GM18907 (cell line): ENCODE measurements around the gene ZNF669.
A peak's percentile ranks its signal among the peaks of the same experiment; 100 is the strongest.

Experiments used
- ATAC-seq: cut with Tn5 transposase; IDR thresholded peaks from one replicate; pipeline ENCODE4 v1.9.1; 2021; ENCODE audit warnings: mild to moderate bottlenecking, moderate library complexity; ENCODE audit not compliant: unreplicated experiment

Gene ZNF669

DNA sequence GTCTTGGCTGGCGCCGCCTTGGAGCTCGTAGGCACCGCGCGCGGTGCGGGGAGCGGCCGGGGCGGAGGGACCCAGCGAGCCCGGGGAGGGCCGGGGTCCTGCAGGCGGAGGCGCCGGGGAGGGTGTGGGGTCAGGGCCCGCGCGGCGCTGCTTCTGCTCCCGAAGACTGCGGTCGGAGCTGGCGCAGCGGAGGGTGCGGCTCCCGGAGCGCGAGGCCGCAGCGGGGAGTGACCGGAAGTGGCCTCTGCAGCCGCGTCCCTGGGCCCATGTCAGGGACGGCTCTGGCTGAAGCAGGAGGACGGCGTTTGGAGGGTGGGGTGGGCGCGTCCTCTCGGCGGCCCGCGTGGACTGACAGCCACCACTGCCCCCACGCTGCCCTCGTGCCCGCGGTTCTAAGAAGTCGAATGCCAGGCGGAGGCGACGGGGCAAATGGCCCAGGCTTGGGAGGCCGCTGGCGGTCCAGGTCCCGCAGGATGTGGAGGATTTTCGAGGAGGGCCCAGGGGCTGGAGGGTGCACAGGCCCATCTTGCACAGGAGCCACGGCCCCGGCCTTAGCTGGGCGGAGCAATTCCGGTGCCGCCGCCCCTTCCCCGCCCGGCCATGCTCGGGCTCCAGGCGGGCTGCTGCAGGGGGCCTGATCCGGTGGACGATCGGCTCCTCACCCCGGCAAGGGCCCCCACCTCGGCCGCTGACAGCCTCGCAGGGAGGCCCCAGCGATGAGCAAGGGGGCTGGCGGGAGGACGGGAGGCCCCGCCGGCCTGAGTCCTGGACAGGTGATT lies 7.7 kb upstream of the ZNF669 start:
- no peak for ATAC-seq

DNA sequence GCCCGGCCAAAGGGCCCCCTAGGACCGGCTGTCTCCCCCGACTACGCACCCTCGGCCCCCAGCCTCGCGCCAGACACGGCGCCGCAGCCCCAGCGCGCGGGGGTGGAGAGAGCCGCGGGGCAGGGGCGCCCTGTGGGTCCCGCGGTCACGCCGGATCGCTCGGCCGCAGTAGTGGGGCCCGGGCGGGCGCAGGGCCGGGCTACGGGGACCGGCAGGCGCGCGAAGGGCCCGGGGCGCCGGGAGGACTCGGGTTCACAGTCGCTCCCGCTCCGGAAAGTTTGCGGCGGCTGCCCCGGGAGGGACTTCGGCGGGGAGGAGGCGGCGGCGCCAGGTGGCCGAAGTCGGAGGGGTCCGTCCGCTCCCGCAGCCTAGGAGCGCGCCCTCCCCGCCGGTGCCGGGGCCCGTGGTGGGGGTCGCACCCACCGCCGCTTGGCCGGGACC lies 7.1 kb upstream of the ZNF669 start:
- ATAC-seq: no peak

DNA sequence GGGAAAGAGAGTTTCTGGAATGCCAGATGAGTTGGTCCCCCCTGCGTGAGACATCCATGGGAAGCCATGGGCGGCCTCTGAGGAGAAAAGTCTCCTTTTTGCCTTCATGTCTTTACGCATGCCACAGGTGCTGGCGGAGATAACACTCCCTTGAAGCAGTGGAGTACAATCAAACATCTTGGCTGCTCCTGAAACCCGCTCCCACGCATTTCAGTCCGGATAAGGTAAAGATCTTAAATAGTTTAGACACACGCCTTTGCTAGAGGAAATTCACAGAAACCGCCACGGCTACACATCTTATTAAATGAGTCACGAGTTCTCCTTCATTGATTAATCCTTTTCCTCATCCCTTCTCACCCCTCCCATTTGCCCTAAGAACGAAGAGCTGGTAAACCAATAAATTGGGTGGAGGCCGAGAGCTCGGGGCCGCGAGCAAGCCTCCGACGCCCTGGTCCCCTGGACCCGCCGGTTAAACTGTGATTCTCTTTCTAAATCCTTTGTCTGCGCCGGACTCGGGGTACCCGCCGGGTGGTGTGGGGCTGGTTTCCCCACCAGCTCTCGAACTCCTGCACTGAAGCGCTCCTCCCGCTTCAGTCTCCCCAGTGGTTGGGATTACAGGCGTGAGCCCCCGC lies 6.6 kb upstream of the ZNF669 start:
- ATAC-seq: no peak

DNA sequence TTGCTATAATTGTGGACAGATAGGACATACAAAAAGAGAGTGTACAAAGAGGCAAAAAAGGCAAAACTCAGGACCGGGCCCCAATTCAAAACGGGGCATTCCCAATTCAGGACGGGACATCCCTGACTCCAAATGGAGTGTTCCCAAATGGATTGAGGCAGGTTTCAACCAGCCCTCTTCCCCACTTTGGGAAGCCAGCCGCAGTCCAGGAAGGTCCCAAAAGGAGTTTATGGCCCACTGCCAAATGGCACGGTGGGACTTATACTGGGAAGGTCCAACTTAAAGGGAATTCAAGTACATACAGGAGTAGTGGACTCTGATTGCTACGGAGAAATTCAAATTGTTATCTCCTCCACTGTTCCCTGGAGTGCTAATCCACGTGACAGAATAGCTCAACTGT lies 3.5 kb upstream of the ZNF669 start:
- no peak for ATAC-seq

DNA sequence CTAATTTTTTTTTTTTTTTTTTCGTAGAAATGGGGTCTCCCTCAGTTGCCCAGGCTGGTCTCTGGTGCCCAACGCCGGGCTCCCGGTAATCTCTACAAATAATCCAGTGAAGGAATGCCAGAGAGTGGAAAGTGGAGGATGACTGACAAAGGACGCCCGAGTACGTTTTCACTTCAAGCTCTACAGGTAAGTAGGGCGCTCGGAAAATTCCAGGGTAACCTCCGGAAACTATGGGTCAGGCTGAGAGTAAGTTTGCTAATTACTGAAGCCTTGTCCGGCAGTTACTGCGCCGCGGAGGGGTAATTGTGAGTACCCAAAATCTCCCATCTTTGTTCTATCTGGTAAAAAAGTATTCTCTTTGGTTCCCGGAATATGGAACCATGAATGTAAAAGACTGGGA lies 1.8 kb upstream of the ZNF669 start:
- ATAC-seq: no peak

DNA sequence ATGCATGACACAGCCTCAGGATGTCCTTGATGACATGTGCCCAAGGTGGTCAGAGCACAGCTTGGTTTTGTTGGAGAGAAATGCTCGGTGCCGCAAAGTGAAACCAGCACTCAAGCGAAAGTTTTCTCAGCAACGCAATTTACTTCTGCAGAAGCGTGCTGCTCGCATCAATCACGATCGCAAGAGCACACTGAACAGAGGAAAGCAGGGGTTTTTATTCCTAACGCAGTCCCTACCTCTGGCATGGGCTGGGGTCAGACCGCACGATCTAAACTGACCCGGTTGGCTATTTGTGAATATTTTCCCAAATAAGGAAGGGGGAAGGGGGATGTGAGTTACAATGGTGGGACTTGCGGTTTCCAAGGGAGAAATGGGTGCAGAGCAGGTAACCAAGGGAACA lies 809 bp upstream of the ZNF669 start:
- ATAC-seq: no peak

DNA sequence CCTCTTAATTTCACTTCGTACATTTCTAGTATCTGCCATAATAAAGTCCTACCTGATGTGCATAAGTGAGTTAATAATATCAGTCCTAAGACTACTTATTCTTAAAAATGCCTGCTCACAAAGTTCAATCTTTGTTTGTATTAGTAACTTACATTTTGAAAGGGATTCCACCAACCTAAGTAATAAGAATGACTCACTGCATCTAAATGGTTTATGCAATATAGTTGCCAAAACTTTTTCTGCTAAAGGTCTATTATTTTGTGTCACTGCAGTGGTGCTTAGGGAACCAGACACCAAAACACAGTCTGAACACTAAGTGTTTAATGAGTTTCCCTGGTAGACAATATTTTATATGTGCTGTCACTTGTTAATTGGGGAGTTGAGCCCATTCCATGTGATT lies 1.8 kb downstream of the ZNF669 start:
- ATAC-seq: no peak

DNA sequence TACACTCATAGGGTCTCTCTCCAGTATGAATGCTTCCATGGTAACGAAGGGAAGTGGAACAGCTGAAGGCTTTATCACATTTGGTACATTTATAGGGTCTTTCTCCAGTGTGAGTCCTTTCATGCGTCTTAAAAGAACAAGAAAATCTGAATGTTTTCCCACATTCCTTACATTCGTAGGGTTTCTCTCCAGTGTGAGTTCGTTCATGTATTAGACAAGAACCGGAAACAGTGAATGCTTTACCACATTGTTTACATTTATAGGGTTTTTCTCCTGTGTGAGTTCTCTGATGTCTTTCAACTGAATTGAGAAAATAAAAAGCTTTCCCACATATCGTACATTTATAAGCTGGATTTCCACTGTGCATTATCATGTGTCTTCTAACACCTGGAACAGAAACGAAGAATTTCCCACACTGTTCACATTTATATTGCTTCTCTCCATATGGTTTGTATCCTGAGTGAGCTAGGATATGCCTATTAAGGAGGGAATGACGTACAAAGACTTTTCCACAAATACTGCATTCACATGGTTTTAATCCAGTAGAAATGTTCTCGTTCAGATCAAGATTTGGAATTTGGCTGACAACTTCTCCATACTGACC lies 3.4 kb downstream of the ZNF669 start:
- ATAC-seq: no peak

DNA sequence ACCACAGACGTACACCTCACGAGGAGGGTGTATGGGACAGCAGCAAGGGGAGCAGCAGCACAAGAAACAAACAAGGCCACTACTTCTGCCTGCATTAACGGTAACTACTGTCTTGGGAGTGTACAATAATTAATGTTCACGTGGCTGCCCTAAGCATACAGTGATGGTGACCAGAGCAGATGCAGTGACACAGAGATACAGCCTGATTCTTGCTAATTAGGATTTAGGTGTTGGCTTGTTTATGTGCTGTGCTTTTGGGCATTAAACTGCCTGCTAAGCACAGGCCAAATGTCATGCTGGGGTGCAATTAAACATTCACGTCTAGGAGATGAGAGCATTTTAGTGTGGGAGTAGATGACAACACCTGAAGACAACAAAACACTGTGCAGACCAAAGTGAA lies 7.2 kb downstream of the ZNF669 start:
- no peak for ATAC-seq

DNA sequence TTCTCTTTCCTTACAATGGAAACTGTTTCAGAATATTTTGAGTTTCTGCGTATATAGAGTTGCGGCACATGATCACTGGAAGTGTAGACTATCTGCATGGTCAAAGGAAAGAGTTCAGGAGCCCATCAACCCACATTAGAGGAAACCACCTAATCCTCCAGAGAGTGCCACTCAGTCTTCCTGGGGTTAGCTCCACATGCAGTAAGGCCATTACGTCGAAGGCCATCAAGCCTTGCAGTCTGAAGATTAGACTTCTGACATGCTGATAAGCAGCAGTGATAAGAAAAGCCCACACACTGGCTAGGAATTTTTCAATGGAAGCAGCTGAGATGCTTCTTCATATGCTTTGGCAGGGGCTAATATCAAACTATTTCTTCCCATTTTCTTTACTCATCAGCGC lies 7.6 kb downstream of the ZNF669 start:
- ATAC-seq: no peak

DNA sequence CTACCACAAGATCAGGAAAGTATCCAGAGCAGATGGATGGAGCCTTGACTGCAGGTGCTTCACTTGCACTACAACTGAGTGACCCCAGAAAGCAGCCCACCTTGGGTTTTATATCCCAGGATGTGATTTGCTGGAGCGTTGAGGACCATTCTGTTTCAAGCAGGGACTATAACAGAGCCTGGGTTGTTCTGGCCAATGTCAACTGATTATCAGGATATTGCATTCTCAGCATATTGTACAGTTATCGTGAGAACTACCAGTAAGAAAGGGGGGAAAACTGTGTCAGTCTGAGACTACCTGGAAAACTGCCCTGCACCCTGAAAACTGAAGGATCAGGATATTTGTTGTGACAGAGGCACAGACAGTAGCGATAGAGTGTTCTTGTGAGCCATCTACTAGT lies 8.0 kb downstream of the ZNF669 start:
- ATAC-seq: no peak

DNA sequence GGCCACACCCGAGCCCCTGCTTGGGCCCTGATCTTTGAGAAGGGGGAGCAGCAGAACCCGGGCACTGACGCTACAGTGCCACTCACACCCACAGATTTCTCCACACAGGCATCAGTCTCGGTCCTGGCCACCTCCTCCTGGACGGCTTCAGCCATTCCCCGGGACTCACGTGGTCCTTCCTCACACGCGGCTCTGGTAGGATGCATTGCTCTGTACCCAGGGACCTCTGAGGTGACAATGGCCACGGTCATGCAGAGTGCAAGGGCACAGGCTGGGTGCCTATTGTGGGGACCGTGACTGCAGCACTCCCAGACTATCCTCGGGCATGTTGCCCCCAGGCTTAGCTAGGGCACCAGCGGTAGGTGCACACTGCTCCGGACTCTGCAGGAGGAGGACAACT lies 13.7 kb downstream of the ZNF669 start:
- no peak for ATAC-seq

DNA sequence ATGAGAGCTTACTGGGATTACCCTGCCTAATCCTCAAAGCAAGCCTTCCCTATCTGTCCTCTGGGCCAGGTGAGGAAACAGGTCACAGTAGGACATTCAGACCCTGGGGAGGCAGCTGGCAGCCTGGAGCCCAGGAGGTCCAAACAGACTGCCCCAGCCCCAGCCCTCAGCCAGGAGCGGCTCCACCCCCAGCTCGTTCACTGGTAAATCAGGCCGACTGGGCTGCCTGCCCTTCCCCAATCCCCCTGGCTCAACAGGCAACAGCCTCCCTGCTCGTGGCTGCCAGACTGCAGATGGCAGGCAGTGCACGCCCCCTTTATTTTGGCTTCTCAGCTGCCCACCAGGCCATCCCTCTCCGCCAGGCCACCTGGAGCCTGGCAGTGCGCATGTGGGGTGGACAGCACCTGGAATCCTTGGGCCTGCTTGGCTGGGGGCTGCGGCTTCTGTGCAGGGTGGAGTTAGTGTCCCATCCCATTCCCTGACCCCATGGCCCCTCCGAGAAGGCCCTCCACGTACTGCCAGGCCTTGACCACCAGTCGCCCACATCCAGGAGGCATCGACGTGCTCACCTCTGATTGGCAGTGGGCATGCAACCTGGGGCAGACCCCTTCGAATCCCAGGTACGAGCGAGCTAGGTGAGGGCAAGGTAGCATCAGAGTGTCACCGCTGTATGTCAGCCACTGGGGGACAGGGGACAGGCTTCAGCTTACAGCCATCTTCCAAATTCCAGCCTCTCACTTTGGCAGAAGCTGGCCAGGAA lies 14.4 kb downstream of the ZNF669 start:
- ATAC-seq: no peak

DNA sequence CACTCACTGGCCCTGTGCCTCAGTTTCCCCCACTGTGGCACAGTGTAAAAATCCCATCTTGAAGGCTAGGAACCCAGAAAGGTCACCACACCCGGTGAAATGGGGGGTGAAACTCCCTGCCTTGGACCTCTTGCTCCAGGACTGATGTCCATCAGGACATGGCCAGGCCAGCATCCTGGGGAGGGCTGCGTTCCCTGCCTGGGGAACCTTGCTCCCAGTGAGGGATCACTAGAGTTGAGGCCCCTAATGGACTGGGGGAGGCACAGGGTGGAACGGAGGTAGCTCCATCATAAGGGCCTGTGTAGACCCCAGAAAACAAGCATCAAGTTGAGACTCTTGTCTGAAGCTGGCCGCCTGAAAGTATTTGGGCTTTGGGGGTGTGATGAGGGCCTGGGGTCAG lies 15.2 kb downstream of the ZNF669 start:
- ATAC-seq: no peak

DNA sequence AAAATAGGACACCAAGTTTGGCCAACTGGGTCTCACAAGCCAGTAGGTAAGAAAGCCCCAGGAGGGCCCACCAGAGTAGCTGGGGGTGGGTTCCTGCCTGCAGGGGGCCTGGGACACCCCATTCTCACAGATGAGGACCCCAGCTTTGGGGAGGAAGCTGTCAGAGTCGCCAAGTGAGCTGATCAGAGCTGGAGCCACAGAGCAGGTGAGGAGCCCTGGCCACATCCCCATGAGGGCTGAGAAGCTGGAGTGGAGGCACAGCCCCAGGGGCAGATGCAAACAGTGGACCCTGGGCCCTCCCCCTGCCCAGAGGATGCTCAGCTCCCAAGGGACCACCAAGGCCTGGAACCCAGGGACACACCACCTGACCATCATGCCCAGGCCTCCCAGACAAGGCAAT lies 16.9 kb downstream of the ZNF669 start:
- no peak for ATAC-seq

DNA sequence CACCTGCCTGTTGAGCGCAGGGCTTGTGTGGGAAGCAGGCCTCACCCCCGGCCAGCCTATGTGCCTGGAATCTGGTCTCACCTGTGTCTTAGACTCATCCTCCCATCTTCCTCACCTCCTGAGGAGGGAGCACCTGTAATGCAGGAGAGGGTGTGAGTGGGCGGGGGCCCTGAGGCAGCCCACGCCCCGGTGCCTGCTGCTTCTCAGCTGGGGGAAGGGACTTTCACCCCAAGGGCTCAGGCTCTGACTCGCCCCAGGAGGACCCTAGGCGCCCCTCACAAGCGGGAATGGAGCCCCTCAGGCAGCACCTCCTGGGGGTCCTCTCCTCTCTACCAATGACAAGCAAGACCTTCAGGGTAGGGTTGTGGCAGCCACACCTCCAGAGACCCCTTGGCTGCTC lies 18.8 kb downstream of the ZNF669 start:
- ATAC-seq: no peak

DNA sequence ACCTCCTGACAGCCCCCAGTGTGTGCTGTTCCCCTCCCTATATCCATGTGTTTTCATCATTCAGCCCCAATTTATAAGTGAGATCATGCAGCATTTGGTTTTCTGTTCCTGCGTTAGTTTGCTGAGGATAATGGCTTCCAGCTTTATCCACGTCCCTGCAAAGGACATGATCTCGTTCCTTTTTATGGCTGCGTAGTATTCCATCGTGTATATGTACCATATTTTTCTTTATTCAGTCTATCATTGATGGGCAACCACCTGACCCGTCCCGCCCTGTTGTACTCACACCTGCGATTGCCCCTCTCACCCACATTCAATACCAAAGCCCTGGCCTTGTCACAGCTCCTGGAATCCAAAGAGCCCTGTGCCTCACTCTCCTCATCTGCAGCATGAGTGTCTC lies 19.4 kb downstream of the ZNF669 start:
- ATAC-seq: no peak

DNA sequence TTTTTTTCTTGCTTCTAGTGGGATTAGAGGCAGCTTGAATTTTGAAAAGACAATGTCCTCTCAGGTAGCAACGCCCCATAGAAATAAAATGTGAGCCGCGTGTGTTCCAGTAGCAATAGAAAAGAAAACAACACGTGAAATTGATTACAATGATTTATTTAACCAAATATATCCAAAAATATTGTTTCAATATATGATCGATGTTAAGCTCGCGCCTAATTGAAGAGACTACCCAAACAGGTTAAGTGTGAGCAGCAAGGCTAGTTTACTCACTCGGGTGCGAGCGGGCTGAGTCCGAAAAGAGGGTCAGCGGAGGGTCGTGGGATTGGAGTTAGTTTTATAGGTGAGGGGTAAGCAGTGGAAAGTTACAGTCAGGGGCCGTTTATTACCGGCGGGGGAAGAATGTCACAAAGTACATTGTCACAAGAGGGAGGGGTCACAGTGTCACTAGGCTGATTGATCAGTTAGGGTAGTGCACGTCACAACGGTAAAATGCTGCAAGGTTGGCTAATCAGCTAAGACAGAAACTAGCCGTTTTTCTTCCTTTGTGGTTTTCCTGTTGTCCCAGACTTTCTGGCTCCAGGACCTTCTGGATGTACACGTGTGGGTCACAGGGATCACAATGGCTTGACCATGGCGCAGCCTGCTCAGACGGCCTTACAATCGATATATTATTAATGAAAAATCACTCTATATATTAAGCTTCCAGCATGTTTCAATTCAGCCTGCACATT lies 24.8 kb downstream of the ZNF669 start:
- no peak for ATAC-seq

DNA sequence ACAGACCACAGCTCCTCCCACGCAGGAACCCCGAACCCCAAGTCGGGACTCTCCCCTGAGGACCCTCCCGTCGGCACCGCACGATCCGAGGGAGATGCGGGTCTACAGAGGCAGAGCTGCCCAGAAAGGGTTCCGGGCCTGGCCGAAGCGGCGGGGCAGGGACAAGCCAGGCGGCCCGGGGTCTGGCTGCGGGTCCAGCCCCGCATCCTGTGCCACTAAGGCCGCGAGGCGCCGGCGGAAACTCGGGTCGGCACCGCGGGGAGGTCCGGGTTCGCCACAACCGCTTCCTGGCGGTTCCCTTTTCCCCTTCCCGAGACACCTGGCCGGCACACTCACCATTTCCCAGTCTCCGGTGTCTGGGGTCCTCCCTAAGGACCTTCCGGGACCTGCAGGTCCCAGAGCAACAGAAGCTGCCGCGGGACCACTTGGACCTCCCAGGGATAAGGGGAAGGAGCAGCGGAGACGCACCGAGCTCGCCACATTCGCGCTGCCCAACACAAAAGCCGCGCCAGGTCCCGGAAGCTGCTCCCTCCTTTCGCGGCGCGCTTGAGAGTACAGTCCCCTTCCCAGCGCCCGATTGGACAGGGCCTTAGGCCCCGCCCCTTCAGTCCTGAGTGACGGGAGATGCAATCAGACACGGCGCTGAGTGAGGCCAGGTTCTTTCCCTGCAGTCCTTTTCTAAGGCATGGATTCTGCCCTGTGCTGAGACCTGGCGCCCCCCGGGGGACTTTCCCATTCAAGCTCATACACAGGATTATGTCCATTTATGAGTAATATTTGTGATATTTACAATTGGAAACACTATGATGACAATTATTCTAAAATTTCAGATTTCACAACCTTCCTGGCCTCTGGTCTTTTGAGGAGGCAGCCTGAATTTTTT lies 25.7 kb downstream of the ZNF669 start, which contains the start of gene ZNF670:
ZNF670 (minus strand) TSS at position 554 of the 883 bp plus-strand sequence; CDS start at position 339, 215 bp downstream.
- peak; percentile 100 for ATAC-seq

DNA sequence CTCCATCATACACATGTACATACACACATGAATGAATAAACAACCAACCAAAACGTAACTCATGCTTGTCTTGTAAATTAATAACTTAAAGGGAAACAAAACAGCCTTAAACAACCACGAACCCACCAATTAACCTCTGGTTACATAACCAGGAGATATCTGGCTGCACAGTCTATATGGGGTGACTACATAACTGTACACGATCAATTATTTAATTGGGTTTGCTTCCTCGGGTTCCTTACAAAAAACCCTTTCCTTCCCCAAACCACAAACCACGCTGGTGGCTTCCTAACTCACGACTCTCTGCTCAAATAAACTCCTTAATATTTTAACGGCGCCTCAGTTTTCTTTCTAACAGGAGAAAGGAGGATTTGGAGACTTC lies 26.3 kb downstream of the ZNF669 start:
- ATAC-seq: peak; percentile 23
